Ovary (tissue), 9 donors: ENCODE results near the gene BCLAF3. TPM values are rescaled to one million over a fixed set of nuclear protein-coding genes. Genes with fewer than 3 reads are reported as not detected.

ENCODE experiments used
- DNase-seq, 5 donors: peaks; one replicate each; pipeline ENCODE4 v3.0.0-alpha.2; 2019 to 2020
- H3K27ac ChIP-seq, 2 donors: fragments of 200-600 bp; one replicate each; pipeline versions ENCODE4 v1.5.1 to v1.8.0; 2019 to 2022
- H3K27me3 ChIP-seq: fragments of 200-600 bp; one replicate; pipeline ENCODE4 v1.8.0; 2022
- H3K36me3 ChIP-seq: fragments of 200-600 bp; sonication (generic); one replicate; pipeline ENCODE4 v1.5.1; 2019
- H3K4me1 ChIP-seq: one replicate; pipeline ENCODE4 v1.8.1; 2013; ENCODE audit warnings: mild to moderate bottlenecking, moderate library complexity; ENCODE audit not compliant: insufficient read depth
- H3K4me3 ChIP-seq: fragments of 200-600 bp; sonication (generic); one replicate; pipeline ENCODE4 v1.5.1; 2017
- H3K9me3 ChIP-seq, 2 donors: fragments of 200-600 bp in 1 of 2; sonication (generic) in 1 of 2; one replicate each; pipeline versions ENCODE4 v1.5.1 to v1.8.1; 2013 to 2019; ENCODE audit warnings: mild to moderate bottlenecking in 1 of 2, moderate library complexity in 1 of 2
- EP300 ChIP-seq: sonication (generic); formaldehyde crosslinking; IDR thresholded peaks from one replicate; pipeline ENCODE4 v1.6.1; 2017; ENCODE audit warnings: antibody characterized with exemption
- POLR2A ChIP-seq: fragments of 450-650 bp; IDR thresholded peaks from one replicate; pipeline ENCODE4 v1.6.1; 2017; ENCODE audit warnings: antibody characterized with exemption, mild to moderate bottlenecking, moderate library complexity
- whole genome bisulfite sequencing, 3 donors: extraction: QIAGEN DNeasy Blood & Tissue Kit in 1 of 3; methylation state at CpG; one replicate each; pipeline versions ENCODE4 v1.1.5 to v1.1.7; 2013 to 2017; 5-methylcytosine and 5-hydroxymethylcytosine counted together
- intact Hi-C, 4 donors: fragments of 100-400 bp; cut with DNase I; formaldehyde crosslinking; loops; one replicate each; pipeline versions ENCODE4 v1.11.0 to v1.15.1; 2022 to 2023
- polyA plus RNA-seq, 2 donors: library from polyadenylated mRNA; stranded (reverse); fragments of 200-250 nt in 1 of 2; fragments of 350-450 nt in 1 of 2; fragmentation: Illumina TruSeq in 1 of 2; extraction: RNeasy Lipid Tissue Mini Kit (QIAGEN cat#74804) in 1 of 2; gene quantifications; one replicate each; pipeline ENCODE4 v1.2.3, GENCODE V29; 2013 to 2014
- total RNA-seq, 7 donors: library from RNA; depleted of rRNA in 2 of 7; stranded (reverse); fragments of >200 nt in 2 of 7; fragmentation: NEBNext Ultra II Directional in 3 of 7; extraction: Animal tissue kit (Norgen Biotek cat#: 25700) in 3 of 7; gene quantifications; one replicate each; pipeline versions ENCODE4 v1.1.0 to v1.2.4, GENCODE V29; 2016 to 2023
- TF ChIP-seq, protein P1 (sequence below), 3 donors: fragments of 450-650 bp in 2 of 3; fragments of 200-600 bp in 1 of 3; IDR thresholded peaks; one replicate each; pipeline versions ENCODE4 v1.5.1 to v1.8.0; 2016 to 2022; ENCODE audit warnings: antibody characterized with exemption in 3 of 3, mild to moderate bottlenecking in 1 of 3
- donor health status: DM: no; HTN: no; CAD: no; lungs with moderate emphysema.
- donor health status: DM: no; HTN: no; CAD: no.
- donor health status: Bipolar disorder and iron deficiency.
- donor health status: DM: yes; HTN: yes; CAD: no.
- donor health status: DM: no; HTN: no; CAD: no.
- donor health status: DM: yes; HTN: yes; CAD: no.

The BCLAF3 gene
- total and polyA plus RNA-seq, 9 donors: 4.1 to 19.1 (median 11.2) TPM

DNA sequence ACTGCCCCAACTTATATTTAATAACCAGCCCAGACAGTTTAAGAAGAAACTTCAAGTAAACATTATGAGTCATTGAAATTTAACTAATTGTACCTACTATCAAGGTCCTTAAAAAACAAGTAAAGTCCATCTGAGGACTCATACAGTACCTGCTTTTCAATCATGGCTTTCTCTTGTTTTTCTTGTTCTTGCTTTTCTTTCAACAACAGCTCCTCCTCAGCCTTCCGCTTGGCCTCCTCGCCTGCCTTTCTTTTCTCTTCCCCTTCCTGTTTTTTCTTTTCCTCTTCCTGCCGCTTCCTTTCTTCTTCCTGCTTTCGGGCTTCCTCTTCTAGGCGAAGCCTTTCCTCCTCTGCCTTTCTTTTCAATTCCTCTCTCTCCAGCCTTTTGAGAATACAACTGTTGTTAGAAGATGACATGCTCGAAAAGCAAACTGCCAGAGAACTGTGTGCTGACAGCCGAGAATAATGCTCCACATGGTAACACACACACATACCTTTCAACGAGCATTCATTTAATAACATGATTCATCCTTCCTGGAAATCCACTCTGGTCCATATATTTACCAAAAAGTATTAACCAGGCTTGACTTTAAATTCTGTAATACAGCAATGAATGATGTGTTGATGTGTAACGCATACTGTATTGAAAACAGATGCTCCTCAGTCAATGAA lies 25.2 kb upstream of the BCLAF3 start:
- TF ChIP-seq, protein P1, sequence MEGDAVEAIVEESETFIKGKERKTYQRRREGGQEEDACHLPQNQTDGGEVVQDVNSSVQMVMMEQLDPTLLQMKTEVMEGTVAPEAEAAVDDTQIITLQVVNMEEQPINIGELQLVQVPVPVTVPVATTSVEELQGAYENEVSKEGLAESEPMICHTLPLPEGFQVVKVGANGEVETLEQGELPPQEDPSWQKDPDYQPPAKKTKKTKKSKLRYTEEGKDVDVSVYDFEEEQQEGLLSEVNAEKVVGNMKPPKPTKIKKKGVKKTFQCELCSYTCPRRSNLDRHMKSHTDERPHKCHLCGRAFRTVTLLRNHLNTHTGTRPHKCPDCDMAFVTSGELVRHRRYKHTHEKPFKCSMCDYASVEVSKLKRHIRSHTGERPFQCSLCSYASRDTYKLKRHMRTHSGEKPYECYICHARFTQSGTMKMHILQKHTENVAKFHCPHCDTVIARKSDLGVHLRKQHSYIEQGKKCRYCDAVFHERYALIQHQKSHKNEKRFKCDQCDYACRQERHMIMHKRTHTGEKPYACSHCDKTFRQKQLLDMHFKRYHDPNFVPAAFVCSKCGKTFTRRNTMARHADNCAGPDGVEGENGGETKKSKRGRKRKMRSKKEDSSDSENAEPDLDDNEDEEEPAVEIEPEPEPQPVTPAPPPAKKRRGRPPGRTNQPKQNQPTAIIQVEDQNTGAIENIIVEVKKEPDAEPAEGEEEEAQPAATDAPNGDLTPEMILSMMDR (IDR thresholded peaks at IDR 0.05): no peak
- TF ChIP-seq EP300 (no peak), POLR2A (no peak)
- H3K27me3 ChIP-seq: no peaks in the 10 kb centered on the region
- no peak overlapping the region for H3K27ac ChIP-seq
- no peaks in the 10 kb centered on the region for H3K4me1 ChIP-seq
- 82 to 83% (median 82%) methylated on average over 9 of the region's 9 CpGs for WGBS, 3 donors
- no peaks in the 10 kb centered on the region for H3K36me3 ChIP-seq
- H3K9me3 ChIP-seq: no peaks in the 10 kb centered on the region
- intact Hi-C loops: no loop called here
- no peak overlapping the region for H3K4me3 ChIP-seq
- no peak for DNase-seq

DNA sequence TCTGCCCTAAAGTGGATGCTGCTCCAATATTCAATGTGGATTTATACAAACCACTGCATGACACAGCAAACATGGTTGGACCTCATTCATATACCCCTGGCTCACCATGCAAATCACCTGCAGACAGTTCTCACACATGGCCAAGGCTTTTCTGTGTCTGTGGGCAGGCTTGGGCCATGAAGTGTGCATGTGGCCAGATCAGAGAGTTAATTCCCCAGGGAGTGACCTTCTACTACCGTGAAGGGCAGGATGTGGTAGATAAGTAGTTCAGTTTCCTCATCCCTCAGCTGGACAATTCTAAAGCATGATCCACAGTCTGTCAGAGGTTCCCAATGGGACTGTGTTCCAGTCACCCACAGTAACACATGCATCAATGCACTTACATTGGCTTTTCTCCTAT lies 24.6 kb upstream of the BCLAF3 start:
- DNase-seq: no peak
- WGBS, 3 donors: 44 to 64% (median 52%) methylated on average over 1 of the region's 1 CpG
- TF ChIP-seq, protein P1 (IDR thresholded peaks at IDR 0.05): no peak
- TF ChIP-seq EP300: no peak
- TF ChIP-seq POLR2A: no peak
- no peaks in the 10 kb centered on the region for H3K9me3 ChIP-seq
- intact Hi-C loops: no loop called here
- no peaks in the 10 kb centered on the region for H3K36me3 ChIP-seq
- H3K4me3 ChIP-seq: no peak overlapping the region
- H3K27me3 ChIP-seq: no peaks in the 10 kb centered on the region
- no peak overlapping the region for H3K27ac ChIP-seq
- no peaks in the 10 kb centered on the region for H3K4me1 ChIP-seq

DNA sequence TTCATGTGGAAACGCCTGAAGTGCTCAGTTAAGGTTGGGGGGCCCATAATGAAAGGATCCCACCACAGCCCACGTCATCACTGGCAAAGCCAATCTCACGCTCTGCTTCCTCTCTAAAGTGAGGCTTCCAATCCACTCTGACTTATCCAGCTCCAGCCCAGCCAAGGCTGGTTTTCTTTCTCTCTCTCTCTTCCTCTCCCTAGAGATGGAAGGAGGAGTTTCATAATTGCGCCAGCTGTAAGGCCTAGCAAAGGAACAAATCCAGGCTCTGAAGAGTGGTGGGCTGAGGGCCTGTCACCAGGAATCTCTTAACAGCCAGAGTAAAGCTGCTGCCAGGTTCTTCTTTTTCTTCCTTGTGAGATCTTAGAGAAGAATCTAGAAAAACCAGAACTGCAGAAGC lies 20.7 kb upstream of the BCLAF3 start:
- H3K4me3 ChIP-seq: no peak overlapping the region
- no peak overlapping the region for H3K27ac ChIP-seq
- intact Hi-C loops: no loop called here
- TF ChIP-seq EP300 (no peak), POLR2A (no peak)
- TF ChIP-seq, protein P1 (IDR thresholded peaks at IDR 0.05): no peak
- WGBS, 3 donors: 77 to 83% (median 79%) methylated on average over 4 of the region's 4 CpGs
- H3K9me3 ChIP-seq: no peaks in the 10 kb centered on the region
- DNase-seq: no peak
- H3K4me1 ChIP-seq: no peaks in the 10 kb centered on the region
- H3K27me3 ChIP-seq: no peaks in the 10 kb centered on the region
- H3K36me3 ChIP-seq: no peaks in the 10 kb centered on the region

DNA sequence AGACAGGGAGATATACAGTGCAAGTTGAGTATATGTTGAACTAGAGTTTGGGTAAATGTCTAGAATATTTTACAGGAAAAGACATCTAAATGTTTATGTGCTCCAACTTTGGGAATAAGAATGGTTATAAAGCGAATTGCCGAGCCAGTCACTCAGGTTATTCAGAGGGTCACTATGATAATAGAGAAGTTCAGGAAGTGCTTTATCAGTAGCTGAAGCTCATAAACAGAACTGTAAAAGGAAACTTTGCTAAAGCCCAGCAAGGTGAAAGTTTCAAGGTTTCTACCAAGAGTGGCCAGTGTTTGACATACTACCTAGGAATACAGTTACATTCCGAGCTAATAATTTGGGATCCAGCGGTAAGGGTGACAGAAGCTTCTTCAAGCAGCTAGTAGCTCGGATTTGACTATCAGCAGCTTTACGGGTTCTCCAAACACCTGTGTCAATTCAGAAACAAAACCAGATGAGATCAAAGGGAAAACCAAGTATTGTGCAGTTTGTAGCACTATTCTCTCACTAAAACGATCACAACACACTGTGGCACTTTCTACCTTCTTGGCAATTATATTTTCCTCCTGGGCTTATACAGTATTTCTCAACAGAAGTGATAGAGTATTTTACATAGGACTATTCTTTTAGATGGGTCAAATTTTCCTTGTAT lies 17.2 kb upstream of the BCLAF3 start:
- Histone ChIP-seq H3K36me3 (no peaks in the 10 kb centered on the region), H3K27me3 (no peaks in the 10 kb centered on the region), H3K9me3 (no peaks in the 10 kb centered on the region), H3K4me3 (no peak overlapping the region), H3K4me1 (no peaks in the 10 kb centered on the region), H3K27ac (no peak overlapping the region)
- DNase-seq: no peak
- intact Hi-C loops: no loop called here
- WGBS, 3 donors: 73 to 79% (median 75%) methylated on average over 7 of the region's 7 CpGs
- TF ChIP-seq, protein P1 (IDR thresholded peaks at IDR 0.05): no peak
- TF ChIP-seq EP300 (no peak), POLR2A (no peak)
